ENCODE data around the gene STYK1.

Gene STYK1

GRCh38 chr12:10669533-10669932 is 4.3 kb downstream of the STYK1 start:
- Histone ChIP-seq H3K36me3 (no peaks in the 10 kb centered on the region), H3K4me3 (ENCODE audit: low read depth, low read length) (no peak overlapping the region), H3K27me3 (peaks cover 22% of the 10 kb centered on the region), H3K9me3 (no peaks in the 10 kb centered on the region), H3K4me1 (no peaks in the 10 kb centered on the region)
- no peak for DNase-seq
- TF ChIP-seq CTCF (IDR thresholded peaks at IDR 0.05; ENCODE audit: low read depth, low read length): no peak

GRCh38 chr12:10668526-10668925 is 5.3 kb downstream of the STYK1 start:
- Histone ChIP-seq H3K36me3 (no peaks in the 10 kb centered on the region), H3K27me3 (peaks cover 14% of the 10 kb centered on the region), H3K4me1 (no peaks in the 10 kb centered on the region), H3K9me3 (no peaks in the 10 kb centered on the region), H3K4me3 (ENCODE audit: low read depth, low read length) (no peak overlapping the region)
- no peak for DNase-seq
- no peak for TF ChIP-seq CTCF (IDR thresholded peaks at IDR 0.05; ENCODE audit: low read depth, low read length)

- no peaks in the 10 kb centered on the region for H3K4me1 ChIP-seq
- TF ChIP-seq CTCF (IDR thresholded peaks at IDR 0.05; ENCODE audit: low read depth, low read length): no peak
- H3K27me3 ChIP-seq: peaks cover 13% of the 10 kb centered on the region
- no peak for DNase-seq
- no peaks in the 10 kb centered on the region for H3K9me3 ChIP-seq
- no peak overlapping the region for H3K4me3 ChIP-seq (ENCODE audit: low read depth, low read length)
- no peaks in the 10 kb centered on the region for H3K36me3 ChIP-seq
These were observed 6.3 kb downstream of the STYK1 start for GRCh38 chr12:10667581-10667980.

GRCh38 chr12:10664499-10664898 is 9.4 kb downstream of the STYK1 start:
- TF ChIP-seq CTCF (IDR thresholded peaks at IDR 0.05; ENCODE audit: low read depth, low read length): no peak
- no peak for DNase-seq
- no peaks in the 10 kb centered on the region for H3K4me1 ChIP-seq
- no peaks in the 10 kb centered on the region for H3K9me3 ChIP-seq
- H3K27me3 ChIP-seq: peaks cover 11% of the 10 kb centered on the region
- no peaks in the 10 kb centered on the region for H3K36me3 ChIP-seq
- no peak overlapping the region for H3K4me3 ChIP-seq (ENCODE audit: low read depth, low read length)

GRCh38 chr12:10663869-10664268 is 10.0 kb downstream of the STYK1 start:
- no peak for TF ChIP-seq CTCF (IDR thresholded peaks at IDR 0.05; ENCODE audit: low read depth, low read length)
- H3K9me3 ChIP-seq: no peaks in the 10 kb centered on the region
- H3K27me3 ChIP-seq: peaks cover 11% of the 10 kb centered on the region
- no peak overlapping the region for H3K4me3 ChIP-seq (ENCODE audit: low read depth, low read length)
- no peaks in the 10 kb centered on the region for H3K4me1 ChIP-seq
- no peaks in the 10 kb centered on the region for H3K36me3 ChIP-seq
- DNase-seq: no peak

GRCh38 chr12:10661338-10661737 is 12.5 kb downstream of the STYK1 start:
- no peaks in the 10 kb centered on the region for H3K9me3 ChIP-seq
- H3K27me3 ChIP-seq: peaks cover 11% of the 10 kb centered on the region
- DNase-seq: no peak
- H3K4me3 ChIP-seq (ENCODE audit: low read depth, low read length): no peak overlapping the region
- no peak for TF ChIP-seq CTCF (IDR thresholded peaks at IDR 0.05; ENCODE audit: low read depth, low read length)
- H3K36me3 ChIP-seq: no peaks in the 10 kb centered on the region
- H3K4me1 ChIP-seq: no peaks in the 10 kb centered on the region
